H1 (cell line): ENCODE results near the gene HK1. TPM values are rescaled to one million over a fixed set of nuclear protein-coding genes. Genes with fewer than 3 reads are reported as not detected.

Experiments
- CTCF ChIA-PET: fragments of 300-600 bp; sonication (Branson Sonifier 250); formaldehyde crosslinking; loops from one replicate; lab custom pipeline; 2021; ENCODE audit not compliant: partially characterized antibody; lab: Charles Lee
- POLR2A ChIA-PET: fragments of 300-600 bp; sonication (Branson Sonifier 250); formaldehyde crosslinking; loops from one replicate; lab custom pipeline; 2021; ENCODE audit warnings: inconsistent platforms; ENCODE audit not compliant: partially characterized antibody; lab: Charles Lee
- DNase-seq, 2 experiments: peaks; one replicate each; pipeline versions ENCODE4 v3.0.0 to v3.0.0-alpha.2; 2010 to 2022; ENCODE audit warnings: low spot score in 2 of 2, low read depth in 1 of 2, mixed read lengths in 1 of 2
- FAIRE-seq: peaks from 2 replicates; lab custom pipeline; 2011; peaks lifted over from hg19 to GRCh38; lab: Jason Lieb, UNC
- H2AFZ ChIP-seq: 2 replicates; pipeline ENCODE4 v1.8.1; 2012; ENCODE audit warnings: low read length, inconsistent platforms
- H2AK5ac ChIP-seq: 2 replicates; pipeline ENCODE4 v1.6.1; 2013; ENCODE audit warnings: low read depth, low read length
- H2BK120ac ChIP-seq: replicated peaks from 2 replicates; pipeline ENCODE3; 2013; ENCODE audit warnings: low read depth, low read length, inconsistent platforms
- H2BK12ac ChIP-seq: 2 replicates; pipeline ENCODE4 v1.6.1; 2013; ENCODE audit warnings: low read depth, low read length
- H2BK15ac ChIP-seq: 2 replicates; pipeline ENCODE4 v1.6.1; 2013; ENCODE audit warnings: low read length
- H2BK20ac ChIP-seq: 2 replicates; pipeline ENCODE4 v1.6.1; 2013; ENCODE audit warnings: low read length
- H2BK5ac ChIP-seq: 2 replicates; pipeline ENCODE4 v1.6.1; 2013; ENCODE audit warnings: low read depth, low read length
- H3K14ac ChIP-seq: 2 replicates; pipeline ENCODE4 v1.6.1; 2013; ENCODE audit warnings: inconsistent platforms; ENCODE audit not compliant: insufficient read length
- H3K18ac ChIP-seq: 2 replicates; pipeline ENCODE4 v1.6.1; 2013; ENCODE audit warnings: low read length; ENCODE audit errors: extremely low read depth
- H3K23ac ChIP-seq: 2 replicates; pipeline ENCODE4 v1.6.1; 2013; ENCODE audit warnings: inconsistent platforms; ENCODE audit not compliant: insufficient read length
- H3K23me2 ChIP-seq: 2 replicates; pipeline ENCODE4 v1.6.1; 2013; ENCODE audit warnings: low read depth, low read length
- H3K27ac ChIP-seq: 2 replicates; pipeline ENCODE4 v1.6.1; 2011; ENCODE audit warnings: low read depth, low read length, inconsistent platforms
- H3K27me3 ChIP-seq, 4 experiments: replicated peaks in 1 of 4; 1 replicate in 1 of 4; 2 replicates in 3 of 4; pipeline versions ENCODE4 v1.6.1 to v1.8.1; 2011 to 2013; ENCODE audit warnings: low read length in 3 of 4, mild to moderate bottlenecking in 3 of 4, inconsistent platforms in 2 of 4, mixed read lengths in 2 of 4, moderate library complexity in 1 of 4; ENCODE audit not compliant: control insufficient read depth in 3 of 4, insufficient read depth in 3 of 4; ENCODE audit errors: extremely low read depth in 1 of 4
- H3K36me3 ChIP-seq, 4 experiments: 2 replicates each; pipeline versions ENCODE4 v1.6.1 to v1.8.1; 2011 to 2013; ENCODE audit warnings: mild to moderate bottlenecking in 4 of 4, low read length in 3 of 4, moderate library complexity in 2 of 4, control low read depth in 1 of 4, inconsistent platforms in 1 of 4; ENCODE audit not compliant: insufficient read depth in 4 of 4, control insufficient read depth in 2 of 4
- H3K4ac ChIP-seq: replicated peaks from 2 replicates; pipeline ENCODE3; 2013; ENCODE audit warnings: low read length, low read depth, mixed read lengths, inconsistent platforms; ENCODE audit not compliant: insufficient read length
- H3K4me1 ChIP-seq, 4 experiments: replicated peaks in 1 of 4; 1 replicate in 1 of 4; 2 replicates in 3 of 4; pipeline versions ENCODE4 v1.6.1 to v1.8.1; 2011 to 2013; ENCODE audit warnings: low read length in 3 of 4, inconsistent platforms in 2 of 4, mixed read lengths in 1 of 4; ENCODE audit not compliant: insufficient read depth in 4 of 4, control insufficient read depth in 3 of 4
- H3K4me2 ChIP-seq, 2 experiments: 2 replicates each; pipeline versions ENCODE4 v1.6.1 to v1.8.1; 2011 to 2013; ENCODE audit warnings: low read depth in 2 of 2, low read length in 2 of 2, control low read depth in 1 of 2, inconsistent platforms in 1 of 2, mild to moderate bottlenecking in 1 of 2; ENCODE audit not compliant: insufficient read depth in 1 of 2
- H3K4me3 ChIP-seq, 4 experiments: fragments of 200-600, 300-600 bp in 1 of 4; sonication (generic), shearing (Covaris generic), sonication (Bioruptor Twin) in 1 of 4; 2 replicates each; pipeline versions ENCODE4 v1.5.1 to v1.8.1; 2011 to 2016; ENCODE audit warnings: low read length in 4 of 4, low read depth in 3 of 4, control low read depth in 2 of 4, inconsistent platforms in 2 of 4, mild to moderate bottlenecking in 2 of 4, mixed read lengths in 1 of 4, moderate library complexity in 1 of 4; ENCODE audit not compliant: insufficient read depth in 2 of 4; ENCODE audit errors: extremely low read depth in 1 of 4
- H3K56ac ChIP-seq: replicated peaks from 2 replicates; pipeline ENCODE3; 2013; ENCODE audit warnings: low read depth, mild to moderate bottlenecking, mixed read lengths, low read length, inconsistent platforms; ENCODE audit not compliant: insufficient read length
- H3K79me1 ChIP-seq: 2 replicates; pipeline ENCODE4 v1.6.1; 2013; ENCODE audit warnings: low read depth, low read length, control low read depth
- H3K79me2 ChIP-seq, 2 experiments: 2 replicates each; pipeline versions ENCODE4 v1.6.1 to v1.8.1; 2012 to 2013; ENCODE audit warnings: low read length in 2 of 2, mild to moderate bottlenecking in 2 of 2, inconsistent platforms in 1 of 2; ENCODE audit not compliant: insufficient read depth in 2 of 2, control insufficient read depth in 1 of 2
- H3K9ac ChIP-seq, 4 experiments: replicated peaks in 1 of 4; 1 replicate in 1 of 4; 2 replicates in 3 of 4; pipeline versions ENCODE4 v1.6.1 to v1.8.1; 2011 to 2013; ENCODE audit warnings: low read depth in 3 of 4, low read length in 3 of 4, control low read depth in 2 of 4, mild to moderate bottlenecking in 2 of 4, moderate library complexity in 2 of 4, inconsistent platforms in 1 of 4; ENCODE audit errors: extremely low read depth in 1 of 4
- H3K9me3 ChIP-seq, 2 experiments: 2 replicates each; pipeline versions ENCODE4 v1.6.1 to v1.8.1; 2012 to 2013; ENCODE audit warnings: mild to moderate bottlenecking in 2 of 2, moderate library complexity in 2 of 2, control low read depth in 1 of 2, inconsistent platforms in 1 of 2, low read depth in 1 of 2, low read length in 1 of 2, mixed read lengths in 1 of 2; ENCODE audit not compliant: insufficient read depth in 2 of 2
- H4K20me1 ChIP-seq, 2 experiments: replicated peaks in 1 of 2; 2 replicates each; pipeline versions ENCODE3 to v1.8.1; 2011 to 2013; ENCODE audit warnings: inconsistent platforms in 2 of 2, low read length in 2 of 2, mild to moderate bottlenecking in 1 of 2; ENCODE audit not compliant: insufficient read depth in 2 of 2, control insufficient read depth in 1 of 2
- H4K5ac ChIP-seq: 2 replicates; pipeline ENCODE4 v1.6.1; 2013; ENCODE audit warnings: low read length, low read depth, mixed read lengths, inconsistent platforms; ENCODE audit not compliant: insufficient read length
- H4K8ac ChIP-seq: 2 replicates; pipeline ENCODE4 v1.8.0; 2013; ENCODE audit warnings: mild to moderate bottlenecking, moderate library complexity, low read length, inconsistent platforms; ENCODE audit not compliant: insufficient read depth; ENCODE audit errors: extremely low read depth
- H4K91ac ChIP-seq: replicated peaks from 2 replicates; pipeline ENCODE3; 2013; ENCODE audit warnings: low read length, mixed read lengths, inconsistent platforms; ENCODE audit not compliant: insufficient read length
- ASH2L ChIP-seq: fragments of 200-600, 300-600 bp; sonication (generic); IDR thresholded peaks from one replicate; pipeline ENCODE4 v1.7.1; 2017; ENCODE audit warnings: low read length
- BRCA1 ChIP-seq: IDR thresholded peaks from 2 replicates; pipeline ENCODE4 v1.6.1; 2012; ENCODE audit warnings: low read depth, low read length, improper control_type of control experiment
- CBX8 ChIP-seq: fragments of 300-800, 300-1000 bp; sonication (generic); IDR thresholded peaks from 2 replicates; pipeline ENCODE4 v1.7.1; 2016; ENCODE audit warnings: low read depth, low read length, borderline replicate concordance
- CEBPB ChIP-seq: IDR thresholded peaks from 2 replicates; pipeline ENCODE4 v1.6.1; 2012; ENCODE audit warnings: low read depth, low read length
- GABPA ChIP-seq: IDR thresholded peaks from 2 replicates; pipeline ENCODE4 v1.6.1; 2011; ENCODE audit warnings: mild to moderate bottlenecking, low read length, moderate library complexity, borderline replicate concordance; ENCODE audit not compliant: insufficient read depth
- RXRA ChIP-seq: IDR thresholded peaks from 2 replicates; pipeline ENCODE4 v1.6.1; 2011; ENCODE audit warnings: low read depth, mild to moderate bottlenecking, low read length, moderate library complexity; ENCODE audit not compliant: insufficient read depth
- SIRT6 ChIP-seq: IDR thresholded peaks from one replicate; pipeline ENCODE4 v1.7.1; 2012; ENCODE audit warnings: low read length, inconsistent platforms
- SIX5 ChIP-seq: IDR thresholded peaks from 2 replicates; pipeline ENCODE4 v1.6.1; 2011; ENCODE audit warnings: mild to moderate bottlenecking, low read depth, low read length
- SP1 ChIP-seq: IDR thresholded peaks from 2 replicates; pipeline ENCODE4 v1.6.1; 2011; ENCODE audit warnings: low read depth, low read length
- SRF ChIP-seq: IDR thresholded peaks from 2 replicates; pipeline ENCODE4 v1.6.1; 2011; ENCODE audit warnings: mild to moderate bottlenecking, low read depth, low read length, moderate library complexity
- TAF1 ChIP-seq: IDR thresholded peaks from 2 replicates; pipeline ENCODE4 v1.6.1; 2011; ENCODE audit warnings: mild to moderate bottlenecking, low read depth, low read length
- TEAD4 ChIP-seq: IDR thresholded peaks from 2 replicates; pipeline ENCODE4 v1.6.1; 2012; ENCODE audit warnings: low read depth, low read length, inconsistent platforms, mixed read lengths
- USF2 ChIP-seq: IDR thresholded peaks from 2 replicates; pipeline ENCODE4 v1.6.1; 2011; ENCODE audit warnings: low read length, improper control_type of control experiment
- YY1 ChIP-seq: IDR thresholded peaks from 2 replicates; pipeline ENCODE4 v1.6.1; 2011; ENCODE audit warnings: low read depth, mild to moderate bottlenecking, low read length
- WGBS, 2 experiments: shearing (Covaris generic) in 1 of 2; methylation state at CpG; one replicate each; pipeline versions ENCODE4 v1.1.6 to v1.1.7; 2013 to 2015; ENCODE audit warnings: low lambda C conversion rate in 2 of 2, mixed read lengths in 2 of 2, inconsistent platforms in 1 of 2, low coverage in 1 of 2, missing lambda C conversion rate in 1 of 2; ENCODE audit not compliant: insufficient replicate concordance in 2 of 2, insufficient coverage in 1 of 2, insufficient read length in 1 of 2; ENCODE audit errors: extremely low coverage in 1 of 2, missing lambda C conversion rate in 1 of 2; 5-methylcytosine and 5-hydroxymethylcytosine counted together
- polyA plus RNA-seq, 7 experiments: library from polyadenylated mRNA; depleted of rRNA in 3 of 7; stranded (reverse) in 5 of 7; unstranded in 2 of 7; fragments of >200 nt in 5 of 7; fragments of 200-250 nt in 2 of 7; gene quantifications; 1 replicate in 5 of 7; 2 replicates in 1 of 7; 4 replicates in 1 of 7; pipeline versions ENCODE4 v1.2.1 to v1.2.3, GENCODE V29; 2011 to 2013; ENCODE audit warnings: missing spikeins in 2 of 7, mixed read lengths in 2 of 7
- total RNA-seq: library from RNA; stranded (reverse); fragmentation: NEBNext Ultra II Directional; extraction: Animal tissue kit (Norgen Biotek cat#: 25700); gene quantifications from 2 replicates; pipeline ENCODE4 v1.2.1, GENCODE V29; 2021

HK1 gene
- total and polyA plus RNA-seq, 2 of the 8 experiments (the other 6 are each of a cell fraction or from before 2014, with no cell fraction given): 55.8 to 247 TPM

- Histone ChIP-seq H3K23ac (no peak overlapping the region), H2BK12ac (peak overlapping the region; percentile 62), H4K20me1 (no peaks in the 10 kb centered on the region), H3K56ac (peak overlapping the region; percentile 33), H2AK5ac (peak overlapping the region; percentile 87), H3K4me3 (no peak overlapping the region), H4K91ac (peak overlapping the region; percentile 88), H4K5ac (peak overlapping the region; percentile 49), H3K23me2 (no peaks in the 10 kb centered on the region), H3K18ac (peak overlapping the region; percentile 65), H2BK20ac (peak overlapping the region; percentile 92; the same call in 1 of the 2 replicates), H3K79me1 (peaks cover 12% of the 10 kb centered on the region; the same call in 1 of the 2 replicates), H3K36me3 (peaks cover 0 to 4% (median 0%) of the 10 kb centered on the region in 4 experiments; a peak in 1 of 8 replicates), H3K4me2 (peak overlapping the region; percentile 7 to 26; a peak in 1 of 4 replicates), H3K9ac (no peak overlapping the region), H3K9me3 (no peaks in the 10 kb centered on the region), H3K79me2 (peaks cover 32 to 87% of the 10 kb centered on the region in 2 experiments), H3K4me1 (peaks cover 26 to 56% (median 47%) of the 10 kb centered on the region in 4 experiments), H3K27ac (peak overlapping the region; percentile 61), H2BK120ac (no peak overlapping the region), H3K4ac (peak overlapping the region; percentile 82), H2BK15ac (peak overlapping the region; percentile 49; the same call in 1 of the 2 replicates), H2BK5ac (peak overlapping the region; percentile 96), H4K8ac (no peak overlapping the region; the same call in 1 of the 2 replicates), H3K27me3 (no peaks in the 10 kb centered on the region), H3K14ac (no peak overlapping the region), H2AFZ (no peak overlapping the region)
- ChIA-PET POLR2A (interaction anchor here (0.8 to 2.0 kb wide), 8 partner anchors 11 to 59 kb away, joined by 3 to 7 read pairs (median 4); no protein-coding TSS in a partner anchor), CTCF (interaction anchor here (0.8 to 4.0 kb wide), 23 partner anchors 9 to 166 kb away, joined by 3 to 23 read pairs (median 6); no protein-coding TSS in a partner anchor)
- peak in 1 of 2 experiments; percentile 60 for DNase-seq
- FAIRE-seq: no peak
- 66% methylated on average over 3 of the region's 3 CpGs; no CpG with 5 or more reads in 1 of the 2 experiments for WGBS, 2 experiments
- no peak for TF ChIP-seq SRF
- no peak for TF ChIP-seq SIX5
- no peak for TF ChIP-seq RXRA
- no peak for TF ChIP-seq USF2
- peak; percentile 98 for TF ChIP-seq TEAD4
- TF ChIP-seq TAF1: no peak
- TF ChIP-seq GABPA: peak; percentile 44; the same call in 1 of the 2 replicates
- no peak for TF ChIP-seq YY1
- TF ChIP-seq BRCA1: no peak
- no peak for TF ChIP-seq CEBPB
- peak; percentile 83 for TF ChIP-seq SP1
- peak; percentile 64 for TF ChIP-seq ASH2L
- TF ChIP-seq SIRT6: no peak
- no peak for TF ChIP-seq CBX8
Measured at GRCh38 chr10:69333205-69333604, 54.9 kb downstream of the HK1 start.
